ENCODE data around the gene KRTAP5-5.

The KRTAP5-5 gene

GRCh38 chr11:1623716-1624115 is 5.9 kb upstream of the KRTAP5-5 start:
- H3K27me3 ChIP-seq (ENCODE audit: insufficient read depth, low read length, poor library complexity): no peaks in the 10 kb centered on the region
- H3K9ac ChIP-seq (ENCODE audit: low read depth, low read length): no peak overlapping the region
- no peak overlapping the region for H3K4me3 ChIP-seq (ENCODE audit: low read depth in 1 of 2, low read length in 2 of 2)
- H3K4me1 ChIP-seq (ENCODE audit: insufficient read depth, low read length): no peaks in the 10 kb centered on the region
- TF ChIP-seq EZH2 (IDR thresholded peaks at IDR 0.05; ENCODE audit: borderline replicate concordance, low read depth, low read length, severe bottlenecking) (no peak), CTCF (IDR thresholded peaks at IDR 0.05; ENCODE audit: borderline replicate concordance, extremely low read depth, low read length, poor library complexity, severe bottlenecking) (no peak)
- ATAC-seq (ENCODE audit: insufficient read depth, low read depth) (no peak), DNase-seq (no peak)
- no peaks in the 10 kb centered on the region for H3K9me3 ChIP-seq (ENCODE audit: insufficient read depth, low read length, severe bottlenecking)
- no peaks in the 10 kb centered on the region for H3K36me3 ChIP-seq (ENCODE audit: insufficient read depth, low read length)
- H4K20me1 ChIP-seq (ENCODE audit: insufficient read depth, low read length): no peaks in the 10 kb centered on the region
- no peak overlapping the region for H3K27ac ChIP-seq (ENCODE audit: low read length)
- no peak overlapping the region for H3K4me2 ChIP-seq (ENCODE audit: insufficient read depth, low read length)
- no peaks in the 10 kb centered on the region for H3K79me2 ChIP-seq (ENCODE audit: insufficient read depth, low read length)
- H2AFZ ChIP-seq (ENCODE audit: low read depth, low read length): no peak overlapping the region

GRCh38 chr11:1624621-1625020 is 5.0 kb upstream of the KRTAP5-5 start:
- Histone ChIP-seq H3K4me2 (ENCODE audit: insufficient read depth, low read length) (no peak overlapping the region), H3K79me2 (ENCODE audit: insufficient read depth, low read length) (no peaks in the 10 kb centered on the region), H3K9ac (ENCODE audit: low read depth, low read length) (no peak overlapping the region), H2AFZ (ENCODE audit: low read depth, low read length) (no peak overlapping the region), H3K4me3 (ENCODE audit: low read depth in 1 of 2, low read length in 2 of 2) (no peak overlapping the region), H4K20me1 (ENCODE audit: insufficient read depth, low read length) (no peaks in the 10 kb centered on the region), H3K27ac (ENCODE audit: low read length) (no peak overlapping the region), H3K4me1 (ENCODE audit: insufficient read depth, low read length) (no peaks in the 10 kb centered on the region), H3K36me3 (ENCODE audit: insufficient read depth, low read length) (no peaks in the 10 kb centered on the region), H3K27me3 (ENCODE audit: insufficient read depth, low read length, poor library complexity) (peaks cover 2% of the 10 kb centered on the region), H3K9me3 (ENCODE audit: insufficient read depth, low read length, severe bottlenecking) (no peaks in the 10 kb centered on the region)
- DNase-seq (no peak), ATAC-seq (ENCODE audit: insufficient read depth, low read depth) (no peak)
- TF ChIP-seq EZH2 (IDR thresholded peaks at IDR 0.05; ENCODE audit: borderline replicate concordance, low read depth, low read length, severe bottlenecking) (no peak), CTCF (IDR thresholded peaks at IDR 0.05; ENCODE audit: borderline replicate concordance, extremely low read depth, low read length, poor library complexity, severe bottlenecking) (no peak)

DNA sequence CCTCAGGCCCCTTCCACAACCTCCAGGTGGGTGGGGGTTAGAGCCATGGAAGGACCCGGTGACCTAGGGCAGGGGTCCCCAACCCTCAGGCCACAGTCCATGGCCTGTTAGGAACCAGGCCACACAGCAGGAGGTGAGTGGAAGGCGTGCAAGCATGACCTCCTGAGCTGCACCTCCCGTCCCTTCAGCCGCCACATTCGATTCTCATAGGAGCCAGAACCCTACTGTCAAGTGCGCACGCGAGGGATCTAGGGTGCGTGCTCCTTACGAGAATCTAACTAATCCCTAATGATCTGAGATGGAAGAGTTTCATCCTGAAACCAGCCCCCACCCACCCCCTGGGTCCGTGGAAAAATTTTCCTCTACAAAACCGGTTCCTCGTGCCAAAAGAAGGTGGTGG is 4.0 kb upstream of the KRTAP5-5 start:
- no peak overlapping the region for H3K9ac ChIP-seq (ENCODE audit: low read depth, low read length)
- ATAC-seq (ENCODE audit: insufficient read depth, low read depth) (no peak), DNase-seq (no peak)
- no peak overlapping the region for H3K4me3 ChIP-seq (ENCODE audit: low read depth in 1 of 2, low read length in 2 of 2)
- no peaks in the 10 kb centered on the region for H3K79me2 ChIP-seq (ENCODE audit: insufficient read depth, low read length)
- H2AFZ ChIP-seq (ENCODE audit: low read depth, low read length): no peak overlapping the region
- H4K20me1 ChIP-seq (ENCODE audit: insufficient read depth, low read length): 0 out of 2 replicates have a peak, but pooled peaks cover 3% of the 10 kb centered on the region
- no peaks in the 10 kb centered on the region for H3K4me1 ChIP-seq (ENCODE audit: insufficient read depth, low read length)
- H3K27ac ChIP-seq (ENCODE audit: low read length): no peak overlapping the region
- no peaks in the 10 kb centered on the region for H3K36me3 ChIP-seq (ENCODE audit: insufficient read depth, low read length)
- no peak for TF ChIP-seq CTCF (IDR thresholded peaks at IDR 0.05; ENCODE audit: borderline replicate concordance, extremely low read depth, low read length, poor library complexity, severe bottlenecking)
- TF ChIP-seq EZH2 (IDR thresholded peaks at IDR 0.05; ENCODE audit: borderline replicate concordance, low read depth, low read length, severe bottlenecking): no peak
- peaks cover 5% of the 10 kb centered on the region for H3K27me3 ChIP-seq (ENCODE audit: insufficient read depth, low read length, poor library complexity)
- no peaks in the 10 kb centered on the region for H3K9me3 ChIP-seq (ENCODE audit: insufficient read depth, low read length, severe bottlenecking)
- no peak overlapping the region for H3K4me2 ChIP-seq (ENCODE audit: insufficient read depth, low read length)
